Mesendoderm (in vitro differentiated cells): ENCODE measurements around the gene BCO1.

Experiments
- DNase-seq: peaks from one replicate; pipeline ENCODE4 v3.0.0; 2013
- H2AK5ac ChIP-seq: 2 replicates; pipeline ENCODE4 v1.6.1; 2013; ENCODE audit warnings: low read length, inconsistent platforms
- H2BK120ac ChIP-seq: 2 replicates; pipeline ENCODE4 v1.6.1; 2013; ENCODE audit warnings: low read depth, mild to moderate bottlenecking, low read length, moderate library complexity, mixed read lengths
- H2BK15ac ChIP-seq: replicated peaks from 2 replicates; pipeline ENCODE4 v1.6.1; 2013; ENCODE audit warnings: low read depth, mild to moderate bottlenecking, moderate library complexity
- H2BK5ac ChIP-seq: 2 replicates; pipeline ENCODE4 v1.6.1; 2013; ENCODE audit warnings: low read length, inconsistent platforms
- H3K18ac ChIP-seq: 2 replicates; pipeline ENCODE4 v1.6.1; 2013; ENCODE audit warnings: mild to moderate bottlenecking, low read length, mixed read lengths
- H3K23ac ChIP-seq: one replicate; pipeline ENCODE4 v1.6.1; 2013; ENCODE audit warnings: low read length
- H3K27ac ChIP-seq: 2 replicates; pipeline ENCODE4 v1.5.1; 2013; ENCODE audit warnings: low read depth, mild to moderate bottlenecking, inconsistent platforms, low read length, moderate library complexity
- H3K27me3 ChIP-seq: 2 replicates; pipeline ENCODE4 v1.6.1; 2013; ENCODE audit warnings: low read length, control low read depth, mild to moderate bottlenecking, inconsistent platforms; ENCODE audit not compliant: insufficient read depth, poor library complexity
- H3K36me3 ChIP-seq: 2 replicates; pipeline ENCODE4 v1.6.1; 2013; ENCODE audit warnings: low read length, inconsistent platforms; ENCODE audit not compliant: control insufficient read depth, insufficient read depth
- H3K4ac ChIP-seq: one replicate; pipeline ENCODE4 v1.6.1; 2013; ENCODE audit warnings: low read depth, mild to moderate bottlenecking, low read length, moderate library complexity
- H3K4me1 ChIP-seq: 2 replicates; pipeline ENCODE4 v1.6.1; 2013; ENCODE audit warnings: low read depth, low read length, inconsistent platforms; ENCODE audit not compliant: control insufficient read depth
- H3K4me2 ChIP-seq: 2 replicates; pipeline ENCODE4 v1.6.1; 2013; ENCODE audit warnings: low read length
- H3K4me3 ChIP-seq: 2 replicates; pipeline ENCODE4 v1.5.1; 2013; ENCODE audit warnings: mild to moderate bottlenecking, low read length
- H3K56ac ChIP-seq: one replicate; pipeline ENCODE4 v1.6.1; 2013; ENCODE audit warnings: low read length
- H3K79me1 ChIP-seq: 2 replicates; pipeline ENCODE4 v1.6.1; 2013; ENCODE audit warnings: low read length, inconsistent platforms
- H3K79me2 ChIP-seq: 2 replicates; pipeline ENCODE4 v1.6.1; 2013; ENCODE audit warnings: mild to moderate bottlenecking, low read length; ENCODE audit not compliant: control insufficient read depth, insufficient read depth
- H3K9ac ChIP-seq: 2 replicates; pipeline ENCODE4 v1.6.1; 2013; ENCODE audit warnings: low read length, inconsistent platforms
- H4K5ac ChIP-seq: one replicate; pipeline ENCODE4 v1.6.1; 2013; ENCODE audit warnings: low read length
- H4K8ac ChIP-seq: one replicate; pipeline ENCODE4 v1.6.1; 2013; ENCODE audit warnings: low read depth, mild to moderate bottlenecking, control low read depth, low read length, moderate library complexity
- WGBS: extraction: QIAGEN DNeasy Blood & Tissue Kit; methylation state at CpG from one replicate; pipeline ENCODE4 v1.1.7; 2013; ENCODE audit warnings: low lambda C conversion rate, missing lambda C conversion rate; ENCODE audit not compliant: insufficient coverage; ENCODE audit errors: extremely low coverage; 5-methylcytosine and 5-hydroxymethylcytosine counted together

Gene BCO1

GRCh38 chr16:81268509-81268908, 30.0 kb downstream of the BCO1 start:
- no peak overlapping the region for H2BK5ac ChIP-seq
- no peak overlapping the region for H3K9ac ChIP-seq
- DNase-seq: no peak
- no CpG with 5 or more reads among the region's 5 CpGs for WGBS
- no peaks in the 10 kb centered on the region for H3K27me3 ChIP-seq
- no peaks in the 10 kb centered on the region for H3K4me1 ChIP-seq
- H2BK120ac ChIP-seq: no peak overlapping the region
- no peak overlapping the region for H3K56ac ChIP-seq
- no peaks in the 10 kb centered on the region for H3K36me3 ChIP-seq
- no peak overlapping the region for H3K4me3 ChIP-seq
- no peaks in the 10 kb centered on the region for H3K79me2 ChIP-seq
- H3K4me2 ChIP-seq: no peak overlapping the region
- H2AK5ac ChIP-seq: no peak overlapping the region
- no peak overlapping the region for H3K4ac ChIP-seq
- no peak overlapping the region for H4K8ac ChIP-seq
- no peak overlapping the region for H3K23ac ChIP-seq
- H2BK15ac ChIP-seq: no peak overlapping the region
- H3K79me1 ChIP-seq: no peaks in the 10 kb centered on the region
- H3K27ac ChIP-seq: no peak overlapping the region
- H4K5ac ChIP-seq: no peak overlapping the region
- no peak overlapping the region for H3K18ac ChIP-seq

- no peak overlapping the region for H4K8ac ChIP-seq
- WGBS: no CpG with 5 or more reads among the region's 10 CpGs
- H3K27ac ChIP-seq: no peak overlapping the region
Observed at GRCh38 chr16:81273223-81273950, 34.9 kb downstream of the BCO1 start.

GRCh38 chr16:81275064-81275532, 36.6 kb downstream of the BCO1 start:
- Histone ChIP-seq H3K9ac (no peak overlapping the region), H4K8ac (no peak overlapping the region), H3K79me2 (no peaks in the 10 kb centered on the region), H3K23ac (no peak overlapping the region), H2BK15ac (no peak overlapping the region), H2BK5ac (no peak overlapping the region), H3K27me3 (no peaks in the 10 kb centered on the region), H2AK5ac (no peak overlapping the region), H3K27ac (no peak overlapping the region), H2BK120ac (no peak overlapping the region), H3K36me3 (no peaks in the 10 kb centered on the region), H3K4me3 (no peak overlapping the region), H3K79me1 (no peaks in the 10 kb centered on the region), H3K4ac (no peak overlapping the region), H3K18ac (no peak overlapping the region), H3K56ac (no peak overlapping the region), H4K5ac (no peak overlapping the region), H3K4me1 (no peaks in the 10 kb centered on the region), H3K4me2 (no peak overlapping the region)
- no peak for DNase-seq
- no CpG with 5 or more reads among the region's 9 CpGs for WGBS

More at GRCh38 chr16:81273223-81273950, 34.9 kb downstream of the BCO1 start:
- H3K18ac ChIP-seq: no peak overlapping the region
- no peak overlapping the region for H3K9ac ChIP-seq
- no peak overlapping the region for H3K4me3 ChIP-seq
- no peak overlapping the region for H2BK5ac ChIP-seq
- H3K23ac ChIP-seq: no peak overlapping the region
- H3K79me2 ChIP-seq: no peaks in the 10 kb centered on the region
- H2AK5ac ChIP-seq: no peak overlapping the region
- no peak overlapping the region for H4K5ac ChIP-seq
- no peaks in the 10 kb centered on the region for H3K79me1 ChIP-seq
- no peaks in the 10 kb centered on the region for H3K4me1 ChIP-seq
- no peaks in the 10 kb centered on the region for H3K36me3 ChIP-seq
- H3K27me3 ChIP-seq: no peaks in the 10 kb centered on the region
- H3K4ac ChIP-seq: no peak overlapping the region
- no peak overlapping the region for H2BK120ac ChIP-seq
- DNase-seq: no peak
- no peak overlapping the region for H3K4me2 ChIP-seq
- H3K56ac ChIP-seq: no peak overlapping the region
- no peak overlapping the region for H2BK15ac ChIP-seq

GRCh38 chr16:81275795-81276194, 37.3 kb downstream of the BCO1 start:
- no peak overlapping the region for H2BK15ac ChIP-seq
- H4K5ac ChIP-seq: no peak overlapping the region
- H3K4me3 ChIP-seq: no peak overlapping the region
- H3K23ac ChIP-seq: no peak overlapping the region
- DNase-seq: no peak
- WGBS: no CpG with 5 or more reads among the region's 9 CpGs
- no peaks in the 10 kb centered on the region for H3K79me2 ChIP-seq
- no peak overlapping the region for H4K8ac ChIP-seq
- no peaks in the 10 kb centered on the region for H3K79me1 ChIP-seq
- H3K27ac ChIP-seq: no peak overlapping the region
- no peak overlapping the region for H3K4me2 ChIP-seq
- H3K4me1 ChIP-seq: no peaks in the 10 kb centered on the region
- no peaks in the 10 kb centered on the region for H3K27me3 ChIP-seq
- H2AK5ac ChIP-seq: no peak overlapping the region
- H2BK5ac ChIP-seq: no peak overlapping the region
- H2BK120ac ChIP-seq: no peak overlapping the region
- H3K56ac ChIP-seq: no peak overlapping the region
- no peak overlapping the region for H3K4ac ChIP-seq
- no peak overlapping the region for H3K9ac ChIP-seq
- no peaks in the 10 kb centered on the region for H3K36me3 ChIP-seq
- no peak overlapping the region for H3K18ac ChIP-seq

- no peak overlapping the region for H4K8ac ChIP-seq
- H3K79me2 ChIP-seq: no peaks in the 10 kb centered on the region
- H3K36me3 ChIP-seq: no peaks in the 10 kb centered on the region
- H3K56ac ChIP-seq: no peak overlapping the region
- H3K18ac ChIP-seq: no peak overlapping the region
- H2BK15ac ChIP-seq: no peak overlapping the region
- no peaks in the 10 kb centered on the region for H3K4me1 ChIP-seq
- no peak overlapping the region for H2AK5ac ChIP-seq
- no peak overlapping the region for H3K27ac ChIP-seq
- DNase-seq: no peak
- H2BK120ac ChIP-seq: no peak overlapping the region
- no peaks in the 10 kb centered on the region for H3K27me3 ChIP-seq
- no CpG with 5 or more reads among the region's 3 CpGs for WGBS
- no peak overlapping the region for H3K9ac ChIP-seq
- no peak overlapping the region for H3K4me3 ChIP-seq
- no peak overlapping the region for H3K23ac ChIP-seq
- no peak overlapping the region for H3K4ac ChIP-seq
- no peaks in the 10 kb centered on the region for H3K79me1 ChIP-seq
- no peak overlapping the region for H3K4me2 ChIP-seq
- H2BK5ac ChIP-seq: no peak overlapping the region
- no peak overlapping the region for H4K5ac ChIP-seq
Observed at GRCh38 chr16:81276323-81276722, 37.8 kb downstream of the BCO1 start.
